Fibroblast of skin of abdomen (primary cell): ENCODE results near the gene THBD. TPM values are rescaled to one million over a fixed set of nuclear protein-coding genes. Genes with fewer than 3 reads are reported as not detected.

Experiments used
- DNase-seq: peaks from one replicate; pipeline ENCODE4 v3.0.0-alpha.2; 2013
- polyA plus RNA-seq, 2 experiments: library from polyadenylated mRNA; unstranded; fragments of 120-200 nt; gene quantifications; one replicate each; pipeline ENCODE4 v1.2.1, GENCODE V29; 2013; ENCODE audit not compliant: insufficient read length in 2 of 2

The THBD gene, protein sequence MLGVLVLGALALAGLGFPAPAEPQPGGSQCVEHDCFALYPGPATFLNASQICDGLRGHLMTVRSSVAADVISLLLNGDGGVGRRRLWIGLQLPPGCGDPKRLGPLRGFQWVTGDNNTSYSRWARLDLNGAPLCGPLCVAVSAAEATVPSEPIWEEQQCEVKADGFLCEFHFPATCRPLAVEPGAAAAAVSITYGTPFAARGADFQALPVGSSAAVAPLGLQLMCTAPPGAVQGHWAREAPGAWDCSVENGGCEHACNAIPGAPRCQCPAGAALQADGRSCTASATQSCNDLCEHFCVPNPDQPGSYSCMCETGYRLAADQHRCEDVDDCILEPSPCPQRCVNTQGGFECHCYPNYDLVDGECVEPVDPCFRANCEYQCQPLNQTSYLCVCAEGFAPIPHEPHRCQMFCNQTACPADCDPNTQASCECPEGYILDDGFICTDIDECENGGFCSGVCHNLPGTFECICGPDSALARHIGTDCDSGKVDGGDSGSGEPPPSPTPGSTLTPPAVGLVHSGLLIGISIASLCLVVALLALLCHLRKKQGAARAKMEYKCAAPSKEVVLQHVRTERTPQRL
- 0.81 TPM for polyA plus RNA-seq (2013, experiment 1 of 2; ENCODE audit: insufficient read length)
- polyA plus RNA-seq (2013, experiment 2 of 2; ENCODE audit: insufficient read length) = 0.86 TPM

DNA sequence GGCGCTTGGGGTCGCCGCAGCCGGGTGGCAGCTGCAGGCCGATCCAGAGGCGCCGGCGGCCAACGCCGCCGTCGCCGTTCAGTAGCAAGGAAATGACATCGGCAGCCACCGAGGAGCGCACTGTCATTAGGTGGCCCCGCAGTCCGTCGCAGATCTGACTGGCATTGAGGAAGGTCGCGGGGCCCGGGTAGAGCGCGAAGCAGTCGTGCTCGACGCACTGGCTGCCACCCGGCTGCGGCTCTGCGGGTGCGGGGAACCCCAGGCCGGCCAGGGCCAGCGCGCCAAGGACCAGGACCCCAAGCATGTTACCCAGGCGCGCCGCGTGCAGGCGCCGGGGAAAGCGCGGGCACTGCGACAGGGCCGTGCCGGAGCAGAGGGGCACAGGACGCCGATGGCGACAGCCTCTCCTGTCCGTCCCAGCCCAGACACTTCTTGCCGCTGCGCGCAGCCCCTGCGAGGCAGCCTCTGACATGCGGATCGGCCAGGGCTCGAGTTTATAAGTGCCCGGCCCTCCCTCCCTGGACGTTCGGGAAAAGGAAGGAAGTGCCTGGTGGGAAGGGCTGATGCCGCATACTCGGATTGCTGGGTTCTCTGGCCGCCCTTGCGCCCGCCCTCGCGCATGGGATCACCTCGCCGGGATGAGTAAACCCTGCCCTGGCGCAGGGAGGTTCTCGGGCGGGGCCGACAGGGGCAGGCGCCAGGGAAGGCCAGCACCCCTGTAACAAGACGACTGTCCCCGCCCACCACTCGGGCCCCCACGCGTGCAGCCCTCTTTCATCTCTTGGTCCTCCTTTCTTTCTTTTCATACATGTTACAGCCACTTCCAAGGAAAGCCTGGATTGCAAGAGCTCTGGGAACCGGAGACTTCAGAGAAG is at the start of gene THBD:
THBD (minus strand) TSS at position 472 of the 875 bp plus-strand sequence; CDS start at position 304, 168 bp downstream.
- DNase-seq = peak; percentile 29

DNA sequence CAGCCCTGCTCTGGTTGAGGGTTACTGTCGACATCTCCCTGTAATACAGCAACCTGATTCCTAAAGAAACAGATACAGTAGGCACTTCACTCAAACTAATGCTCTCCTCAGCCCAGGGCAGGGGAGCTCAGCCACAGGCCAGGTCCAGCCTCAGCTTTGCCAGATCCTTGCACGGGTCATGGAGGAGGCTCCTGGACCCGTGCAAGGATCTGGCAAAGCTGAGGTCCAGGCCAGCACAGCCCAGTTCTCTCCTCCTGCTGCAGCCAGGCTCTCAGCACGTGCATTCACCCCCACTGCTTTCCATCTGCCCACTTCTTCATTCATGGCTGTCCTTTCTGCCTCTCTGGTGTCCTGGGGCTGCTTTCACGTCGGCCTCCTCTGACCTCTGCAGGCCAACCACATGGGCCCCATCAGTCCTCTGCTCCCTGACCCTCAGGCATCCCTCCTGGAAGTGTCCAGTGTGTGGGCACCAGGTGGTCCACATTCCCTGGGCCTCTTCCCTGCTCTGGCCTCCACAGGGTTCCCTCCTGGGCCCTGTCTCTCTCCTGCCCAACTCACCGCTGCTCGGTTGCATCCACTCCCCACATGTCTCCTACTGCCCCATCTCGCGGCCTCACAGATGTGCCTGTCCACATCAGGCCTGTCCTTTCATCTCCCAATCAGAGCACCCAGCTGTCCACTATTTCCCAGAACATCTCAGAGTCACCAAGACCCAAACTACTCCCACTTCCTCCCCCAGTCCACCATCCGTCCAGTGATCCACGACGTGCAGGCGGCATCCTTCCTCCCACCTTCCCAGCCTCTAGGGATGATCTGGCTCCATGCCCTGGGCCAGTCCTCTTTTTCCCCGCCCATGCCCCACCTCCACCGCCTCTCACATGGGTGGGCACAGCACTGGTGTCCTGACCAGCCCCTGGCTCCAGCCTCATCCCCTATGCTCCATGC is 48.4 kb upstream of the THBD start:
- DNase-seq = no peak

GRCh38 chr20:23096986-23097520 is 47.6 kb upstream of the THBD start:
- no peak for DNase-seq

- no peak for DNase-seq
These were observed 46.6 kb upstream of the THBD start for GRCh38 chr20:23096097-23096496.

DNA sequence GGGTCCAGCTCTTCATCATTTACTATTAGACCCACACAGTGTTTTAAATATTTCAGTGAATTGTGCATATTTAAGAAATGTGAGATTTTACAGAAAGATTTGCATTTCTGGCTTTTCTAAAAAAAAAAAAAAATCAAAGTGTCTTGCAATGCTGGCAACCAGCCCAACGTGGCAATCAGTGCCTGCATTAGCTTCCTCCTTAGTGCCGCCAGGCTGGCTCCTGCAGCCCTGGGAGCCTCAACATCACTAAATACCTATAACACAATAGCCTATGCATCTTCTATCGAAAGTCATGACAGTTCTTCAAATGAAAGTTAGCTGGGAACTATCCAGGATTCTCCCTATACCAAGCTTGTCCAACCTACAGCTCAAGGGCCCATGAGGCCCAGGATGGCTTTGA is 46.0 kb upstream of the THBD start:
- DNase-seq = no peak

DNA sequence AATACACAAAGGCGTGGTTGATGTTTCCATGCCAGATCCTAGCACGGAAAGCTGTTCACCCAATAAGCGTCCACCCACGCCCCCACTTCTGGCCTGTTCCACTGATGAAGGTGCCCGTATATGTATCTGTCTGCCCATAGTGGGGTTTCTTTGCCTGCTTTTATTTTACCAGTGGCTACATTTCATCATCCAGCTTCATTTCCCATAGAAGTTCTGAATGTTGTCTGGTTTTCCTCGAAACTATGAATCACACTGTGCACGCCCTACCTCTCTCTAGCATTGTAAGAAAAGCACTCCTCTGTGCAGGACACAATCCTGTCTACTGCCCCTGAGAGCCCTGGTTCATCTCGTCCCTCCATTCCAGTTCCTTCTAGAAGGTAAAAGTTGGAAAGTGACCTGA is 45.5 kb upstream of the THBD start:
- DNase-seq = no peak

GRCh38 chr20:23094213-23094896 is 44.9 kb upstream of the THBD start:
- no peak for DNase-seq

DNA sequence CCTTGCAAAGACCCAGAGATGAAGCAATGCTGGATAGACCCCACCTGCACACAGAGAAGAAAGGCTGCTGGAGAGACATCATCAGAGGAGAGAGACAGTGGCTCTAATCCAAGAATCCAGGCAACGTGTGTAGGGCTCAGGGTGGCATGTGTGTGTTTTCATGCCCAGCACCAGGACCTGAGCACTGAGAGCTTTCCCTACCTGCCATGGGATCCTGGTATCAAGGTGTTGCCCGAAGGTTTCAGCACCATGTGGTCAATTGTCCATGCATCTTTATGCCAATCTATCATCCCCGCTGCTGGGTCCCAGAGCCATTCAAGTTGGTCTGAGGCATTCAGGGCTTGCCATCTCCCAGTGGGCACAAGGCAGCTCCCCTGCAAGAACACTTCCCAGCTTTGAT is 44.1 kb upstream of the THBD start:
- no peak for DNase-seq

DNA sequence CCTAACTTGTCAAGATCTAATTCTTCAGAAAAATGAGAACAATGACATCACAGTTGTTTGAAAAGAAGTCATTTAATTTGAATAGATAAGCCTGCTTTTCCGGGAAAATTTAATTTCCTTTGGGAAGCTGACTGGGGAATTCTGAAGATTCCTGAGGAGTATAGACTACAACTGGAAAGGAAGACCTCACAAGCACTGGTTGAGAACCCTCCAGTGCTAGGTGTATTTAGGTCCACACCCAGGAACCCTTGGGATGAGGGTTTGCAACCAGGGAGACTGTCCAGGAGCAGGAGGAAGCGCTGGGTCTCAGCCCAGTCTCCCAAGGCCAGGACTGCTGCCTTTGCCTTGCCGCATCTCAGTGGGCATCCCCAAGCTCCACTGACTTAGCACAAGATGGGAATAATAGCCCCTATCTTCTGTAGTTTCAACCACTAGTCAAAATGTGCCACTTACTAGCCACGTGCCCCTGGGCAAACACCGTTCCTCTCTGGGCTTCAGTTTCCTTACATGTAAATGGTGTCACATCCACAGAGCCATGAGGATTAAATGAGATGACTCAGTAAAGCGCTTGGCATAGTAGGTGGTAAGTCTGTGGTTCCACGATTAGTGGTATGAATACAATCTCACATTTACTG is 43.5 kb upstream of the THBD start:
- no peak for DNase-seq

GRCh38 chr20:23092384-23092756 is 42.9 kb upstream of the THBD start:
- no peak for DNase-seq

DNA sequence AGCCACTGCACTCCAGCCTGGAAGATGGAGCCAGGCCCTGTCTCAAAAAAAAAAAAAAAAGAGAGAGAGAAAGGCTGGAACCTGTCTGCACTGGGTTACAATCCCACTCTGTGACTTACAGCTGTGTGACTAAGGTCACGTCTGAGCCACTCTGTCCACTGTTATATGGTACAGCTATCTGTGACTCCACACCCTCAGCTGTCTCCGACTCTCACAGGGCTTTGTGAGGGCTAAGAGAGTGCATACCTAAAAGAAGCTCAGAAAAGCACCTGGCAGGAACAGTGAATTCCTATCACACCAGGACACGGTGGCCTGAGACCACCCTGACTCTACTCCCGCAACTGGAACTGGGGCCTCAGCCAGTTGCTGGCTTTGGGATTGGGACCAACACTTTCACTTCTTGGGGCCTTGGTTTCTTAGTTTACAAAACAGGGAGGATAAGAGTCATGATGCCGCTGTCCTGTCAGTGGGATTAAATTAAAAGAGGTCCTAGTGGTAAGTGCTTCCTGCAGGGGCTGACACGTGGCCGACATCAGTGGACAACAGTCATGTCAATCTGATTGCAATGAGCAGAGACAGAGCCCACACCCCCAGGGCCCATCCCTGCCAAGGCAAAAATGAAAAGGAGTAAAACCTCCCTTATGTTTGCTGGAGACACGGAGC is 42.4 kb upstream of the THBD start:
- no peak for DNase-seq

DNA sequence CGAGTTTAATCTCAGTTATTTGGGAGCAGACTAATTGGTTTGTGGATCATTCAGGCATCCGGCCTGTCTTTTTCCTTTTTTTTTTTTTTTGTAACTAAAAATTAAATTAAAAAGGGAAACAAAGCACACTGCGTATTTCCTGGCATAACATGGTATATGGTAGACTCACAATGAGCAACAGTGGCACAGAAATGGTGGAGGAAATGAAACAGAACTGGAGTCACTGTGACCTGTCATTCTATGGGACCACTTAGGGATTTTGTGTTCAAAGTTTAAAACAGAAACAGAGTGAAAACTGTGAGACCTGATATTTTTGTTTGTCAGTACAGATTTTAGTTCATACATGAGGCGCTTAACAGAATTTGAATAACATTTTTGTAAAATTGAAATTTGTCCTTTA is 41.4 kb upstream of the THBD start:
- DNase-seq = no peak

GRCh38 chr20:23090147-23090546 is 40.7 kb upstream of the THBD start:
- DNase-seq = no peak

GRCh38 chr20:23088866-23089265 is 39.4 kb upstream of the THBD start:
- DNase-seq = no peak

DNA sequence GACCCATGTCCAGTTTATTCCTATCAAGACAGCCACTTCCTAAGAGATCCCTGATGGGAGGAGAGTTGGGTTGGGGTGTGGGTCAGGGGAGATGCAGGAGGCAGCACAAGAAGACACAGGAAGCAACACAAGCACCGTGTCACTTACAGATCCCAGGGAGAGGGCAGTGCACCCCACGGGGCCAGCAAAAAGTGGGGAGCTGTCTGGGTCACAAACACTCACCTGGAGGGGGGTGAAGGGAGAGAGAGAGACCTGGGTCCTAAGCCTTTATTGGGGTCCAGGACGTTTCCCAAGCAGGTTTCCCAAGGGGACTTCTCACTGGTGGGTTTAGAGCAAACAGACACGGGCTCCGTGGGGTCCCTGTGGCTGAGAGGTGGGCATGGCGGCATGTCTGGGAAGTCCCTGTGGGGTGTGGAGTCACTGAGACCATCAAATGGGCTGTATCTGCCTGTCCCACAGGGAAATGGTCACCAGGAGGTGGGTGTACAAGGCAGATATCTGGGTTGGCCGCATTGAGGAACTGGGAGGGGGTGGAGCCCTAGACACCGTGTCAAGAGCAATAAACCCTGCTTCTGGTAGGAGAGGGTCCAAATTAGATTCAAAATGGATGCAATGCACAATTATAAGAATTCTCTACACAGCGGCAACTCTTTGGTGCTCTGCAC is 38.2 kb upstream of the THBD start:
- no peak for DNase-seq

- no peak for DNase-seq
These were observed 37.5 kb upstream of the THBD start for GRCh38 chr20:23086931-23087411.

DNA sequence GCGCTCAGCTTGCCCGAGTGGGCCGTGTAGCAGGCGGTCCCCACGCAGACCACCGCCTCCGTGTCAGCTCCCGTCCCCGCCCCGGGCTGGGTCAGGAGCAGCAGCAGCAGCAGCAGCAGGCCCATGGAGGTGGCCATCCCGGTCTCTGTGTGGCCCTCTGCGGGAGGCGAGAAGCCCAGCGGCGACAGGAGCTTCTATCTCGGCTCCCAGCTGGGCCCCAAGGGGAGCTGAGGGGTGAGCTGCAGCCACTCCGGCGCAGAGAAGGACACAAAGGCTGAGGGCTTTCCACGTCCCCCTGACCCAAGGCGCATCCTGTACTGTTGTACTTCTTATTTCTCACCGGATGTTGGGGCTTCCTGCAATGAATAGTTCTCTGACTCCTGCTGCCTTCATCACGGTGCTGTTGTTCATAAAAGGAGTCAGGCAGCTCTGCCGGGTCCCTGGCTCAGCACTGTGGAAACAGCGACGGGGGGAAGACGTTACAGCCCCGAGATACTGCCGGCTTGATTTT is 36.6 kb upstream of the THBD start, which contains the start of gene CD93:
CD93 (minus strand) TSS at position 269 of the 511 bp plus-strand sequence; CDS start at position 137, 132 bp downstream.
- peak; percentile 17 for DNase-seq

- no peak for DNase-seq
These were observed 36.1 kb upstream of the THBD start for GRCh38 chr20:23085436-23086055.
